AG10803 (cell line): ENCODE results near the gene SEMA4D.

ENCODE experiments used
- DNase-seq: peaks from one replicate; pipeline ENCODE4 v3.0.0; 2010; ENCODE audit warnings: low read depth
- H3K4me3 ChIP-seq: 2 replicates; pipeline ENCODE4 v1.5.1; 2011; ENCODE audit warnings: mild to moderate bottlenecking, low read length, control low read depth
- CTCF ChIP-seq: conservative IDR thresholded peaks from 2 replicates; pipeline ENCODE4 v1.5.1; 2011; ENCODE audit warnings: mild to moderate bottlenecking, low read length, control low read depth, inconsistent platforms

SEMA4D gene

GRCh38 chr9:89317282-89317681, 180.6 kb downstream of the SEMA4D start:
- peak overlapping the region; percentile 7 for H3K4me3 ChIP-seq
- no peak for TF ChIP-seq CTCF
- no peak for DNase-seq

- no peak for DNase-seq
These were observed 182.4 kb downstream of the SEMA4D start for GRCh38 chr9:89315482-89315881.

GRCh38 chr9:89314955-89315354, 183.0 kb downstream of the SEMA4D start:
- no peak for TF ChIP-seq CTCF
- H3K4me3 ChIP-seq: no peak overlapping the region

More at GRCh38 chr9:89315482-89315881, 182.4 kb downstream of the SEMA4D start:
- TF ChIP-seq CTCF: no peak
- no peak overlapping the region for H3K4me3 ChIP-seq

GRCh38 chr9:89313842-89314241, 184.1 kb downstream of the SEMA4D start:
- no peak for DNase-seq
- peak overlapping the region; percentile 11 for H3K4me3 ChIP-seq
- TF ChIP-seq CTCF: no peak

More at GRCh38 chr9:89314955-89315354, 183.0 kb downstream of the SEMA4D start:
- no peak for DNase-seq

- no peak for TF ChIP-seq CTCF
- DNase-seq: no peak
- H3K4me3 ChIP-seq: peak overlapping the region; percentile 77
These were observed 185.7 kb downstream of the SEMA4D start for GRCh38 chr9:89312222-89312571.

- DNase-seq: no peak
- peak overlapping the region; percentile 77 for H3K4me3 ChIP-seq
- TF ChIP-seq CTCF: no peak
These were observed 186.3 kb downstream of the SEMA4D start for GRCh38 chr9:89311346-89312221.
